ENCODE results near the gene C19orf67. TPM values are rescaled to one million over a fixed set of nuclear protein-coding genes. Genes with fewer than 3 reads are reported as not detected.

Gene C19orf67
- total and polyA plus RNA-seq, 2 of the 13 experiments (the other 11 are each of a cell fraction or from before 2014, with no cell fraction given) = 0.11 to 0.32 TPM

DNA sequence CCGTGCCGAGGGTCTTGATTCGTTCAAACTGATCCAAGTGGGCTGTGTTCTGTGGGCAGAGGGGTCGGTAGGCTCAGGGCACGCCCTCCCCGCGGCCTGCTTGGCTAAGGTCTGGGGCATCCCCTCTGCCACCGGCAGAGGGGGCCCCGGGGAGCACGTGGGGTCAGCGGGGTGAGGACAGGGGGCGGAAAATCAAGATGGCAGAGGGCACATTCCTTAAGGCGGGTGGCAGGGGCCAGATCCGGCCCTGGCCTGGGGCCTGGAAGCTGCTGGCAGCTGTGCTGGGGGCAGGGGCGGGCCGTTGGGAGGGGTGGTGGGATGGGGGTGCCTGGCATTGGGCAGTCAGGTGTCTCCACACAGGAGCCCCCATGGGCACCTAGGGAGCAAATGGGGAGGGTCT, 21.3 kb upstream of the C19orf67 start:
- in situ Hi-C loops (cut with HindIII; ENCODE audit: extremely low pct_ligation_motif_present, low pct_unique_long_range_greater_than_20kb) = no loop called here
- intact Hi-C loops (cut with micrococcal nuclease; ENCODE audit: unreplicated experiment) = no loop called here
- FAIRE-seq = no peak

DNA sequence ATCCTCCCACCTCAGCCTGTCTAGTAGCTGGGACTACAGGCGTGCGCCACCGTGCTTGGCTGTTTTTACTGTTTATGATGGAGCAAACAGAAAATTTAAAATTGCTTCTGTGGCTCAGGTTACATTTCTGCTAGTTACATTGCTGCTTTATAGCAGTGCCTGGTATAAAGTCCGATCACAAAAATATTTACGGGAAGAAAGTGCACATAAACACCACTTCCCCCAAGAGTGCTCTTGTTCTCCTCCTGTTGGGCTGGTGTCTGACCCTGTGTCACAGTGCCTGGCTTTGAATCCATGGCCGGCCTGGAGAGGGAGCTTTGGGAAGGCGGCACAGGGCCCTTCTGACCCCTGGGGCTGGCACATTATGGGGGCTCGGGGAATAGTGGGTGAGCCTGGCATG, 20.1 kb upstream of the C19orf67 start:
- ChIA-PET CTCF (ENCODE audit: low intra/inter-chr PET ratio, low total read pairs) (no interaction called here), POLR2A (no interaction called here)
- ATAC-seq (no peak), FAIRE-seq (no peak), DNase-seq (ENCODE audit: low spot score) (no peak)
- no peak overlapping the region for H3K4me3 ChIP-seq (replicated peaks in 1 of 3; ENCODE audit: insufficient read depth in 1 of 3, low read depth in 2 of 3, low read length in 3 of 3)
- BruUV-seq (replicated peaks) = no TSS peak
- no peaks in the 10 kb centered on the region for H3K79me2 ChIP-seq (ENCODE audit: insufficient read depth, low read length)
- no peak overlapping the region for H3K27ac ChIP-seq (ENCODE audit: extremely low read length, insufficient read depth, low read length)
- no peak overlapping the region for H2AFZ ChIP-seq (ENCODE audit: low read length)
- H3K4me2 ChIP-seq (ENCODE audit: low read depth, low read length) = no peak overlapping the region
- H3K27me3 ChIP-seq (ENCODE audit: control insufficient read depth in 1 of 2, insufficient read depth in 2 of 2, low read length in 2 of 2) = no peaks in the 10 kb centered on the region
- no peak overlapping the region for H3K9ac ChIP-seq (ENCODE audit: insufficient read depth, low read depth, low read length)
- in situ Hi-C loops (cut with HindIII; ENCODE audit: extremely low pct_ligation_motif_present, low pct_unique_long_range_greater_than_20kb) = no loop called here
- 96% methylated on average over 8 of the region's 8 CpGs for WGBS (ENCODE audit: low lambda C conversion rate)
- peaks cover 3% of the 10 kb centered on the region for H3K4me1 ChIP-seq (ENCODE audit: insufficient read depth, low read length)
- H3K9me3 ChIP-seq (ENCODE audit: low read length) = no peaks in the 10 kb centered on the region
- peaks cover 7 to 18% of the 10 kb centered on the region in 2 experiments for H3K36me3 ChIP-seq (replicated peaks in 1 of 2; ENCODE audit: control insufficient read depth in 1 of 2, insufficient read depth in 2 of 2, low read length in 2 of 2)
- no peaks in the 10 kb centered on the region for H4K20me1 ChIP-seq (ENCODE audit: insufficient read depth, low read length)
- intact Hi-C loops (cut with micrococcal nuclease; ENCODE audit: unreplicated experiment) = no loop called here
- TF ChIP-seq ZNF12 (CRISPR knock-in tag; IDR thresholded peaks at IDR 0.05) = no peak
- TF ChIP-seq MTA3 (CRISPR knock-in tag; IDR thresholded peaks at IDR 0.05) = no peak
- TF ChIP-seq ZNF557 (CRISPR knock-in tag; IDR thresholded peaks at IDR 0.05) = no peak
- no peak for TF ChIP-seq NBN (conservative IDR thresholded peaks at IDR 0.05)
- no peak for TF ChIP-seq PLRG1 (conservative IDR thresholded peaks at IDR 0.05)
- TF ChIP-seq, protein P1, sequence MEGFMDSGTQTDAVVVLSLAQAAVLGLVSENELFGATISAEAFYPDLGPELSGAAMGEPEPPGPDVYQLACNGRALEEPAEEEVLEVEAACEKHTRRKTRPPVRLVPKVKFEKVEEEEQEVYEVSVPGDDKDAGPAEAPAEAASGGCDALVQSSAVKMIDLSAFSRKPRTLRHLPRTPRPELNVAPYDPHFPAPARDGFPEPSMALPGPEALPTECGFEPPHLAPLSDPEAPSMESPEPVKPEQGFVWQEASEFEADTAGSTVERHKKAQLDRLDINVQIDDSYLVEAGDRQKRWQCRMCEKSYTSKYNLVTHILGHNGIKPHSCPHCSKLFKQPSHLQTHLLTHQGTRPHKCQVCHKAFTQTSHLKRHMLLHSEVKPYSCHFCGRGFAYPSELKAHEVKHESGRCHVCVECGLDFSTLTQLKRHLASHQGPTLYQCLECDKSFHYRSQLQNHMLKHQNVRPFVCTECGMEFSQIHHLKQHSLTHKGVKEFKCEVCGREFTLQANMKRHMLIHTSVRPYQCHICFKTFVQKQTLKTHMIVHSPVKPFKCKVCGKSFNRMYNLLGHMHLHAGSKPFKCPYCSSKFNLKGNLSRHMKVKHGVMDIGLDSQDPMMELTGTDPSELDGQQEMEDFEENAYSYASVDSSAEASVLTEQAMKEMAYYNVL (CRISPR knock-in tag; IDR thresholded peaks at IDR 0.05; ENCODE audit: borderline replicate concordance) = no peak
- TF ChIP-seq ATRX (CRISPR knock-in tag; IDR thresholded peaks at IDR 0.05; ENCODE audit: borderline replicate concordance) = no peak
- TF ChIP-seq, protein P2, sequence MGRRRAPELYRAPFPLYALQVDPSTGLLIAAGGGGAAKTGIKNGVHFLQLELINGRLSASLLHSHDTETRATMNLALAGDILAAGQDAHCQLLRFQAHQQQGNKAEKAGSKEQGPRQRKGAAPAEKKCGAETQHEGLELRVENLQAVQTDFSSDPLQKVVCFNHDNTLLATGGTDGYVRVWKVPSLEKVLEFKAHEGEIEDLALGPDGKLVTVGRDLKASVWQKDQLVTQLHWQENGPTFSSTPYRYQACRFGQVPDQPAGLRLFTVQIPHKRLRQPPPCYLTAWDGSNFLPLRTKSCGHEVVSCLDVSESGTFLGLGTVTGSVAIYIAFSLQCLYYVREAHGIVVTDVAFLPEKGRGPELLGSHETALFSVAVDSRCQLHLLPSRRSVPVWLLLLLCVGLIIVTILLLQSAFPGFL (CRISPR knock-in tag; IDR thresholded peaks at IDR 0.05) = no peak
- TF ChIP-seq ZNF281 (CRISPR knock-in tag; IDR thresholded peaks at IDR 0.05; ENCODE audit: borderline replicate concordance) = no peak
- no peak for TF ChIP-seq TBX3 (IDR thresholded peaks at IDR 0.05; ENCODE audit: borderline replicate concordance)
- TF ChIP-seq ZSCAN9 (CRISPR knock-in tag; IDR thresholded peaks at IDR 0.05; ENCODE audit: borderline replicate concordance) = no peak
- no peak for TF ChIP-seq ZNF101 (CRISPR knock-in tag; IDR thresholded peaks at IDR 0.05; ENCODE audit: borderline replicate concordance, low read depth)
- no peak for TF ChIP-seq ZNF567 (CRISPR knock-in tag; IDR thresholded peaks at IDR 0.05; ENCODE audit: borderline replicate concordance)

More for the DNA sequence above, 21.3 kb upstream of the C19orf67 start:
- Histone ChIP-seq H3K4me3 (replicated peaks in 1 of 3; ENCODE audit: insufficient read depth in 1 of 3, low read depth in 2 of 3, low read length in 3 of 3) (no peak overlapping the region), H3K27me3 (ENCODE audit: control insufficient read depth in 1 of 2, insufficient read depth in 2 of 2, low read length in 2 of 2) (no peaks in the 10 kb centered on the region), H3K79me2 (ENCODE audit: insufficient read depth, low read length) (no peaks in the 10 kb centered on the region), H3K4me2 (ENCODE audit: low read depth, low read length) (no peak overlapping the region), H3K27ac (ENCODE audit: extremely low read length, insufficient read depth, low read length) (no peak overlapping the region), H3K36me3 (replicated peaks in 1 of 2; ENCODE audit: control insufficient read depth in 1 of 2, insufficient read depth in 2 of 2, low read length in 2 of 2) (peaks cover 7 to 14% of the 10 kb centered on the region in 2 experiments; a peak in 4 of 5 replicates), H3K4me1 (ENCODE audit: insufficient read depth, low read length) (peaks cover 14% of the 10 kb centered on the region), H4K20me1 (ENCODE audit: insufficient read depth, low read length) (no peaks in the 10 kb centered on the region), H3K9me3 (ENCODE audit: low read length) (no peaks in the 10 kb centered on the region), H3K9ac (ENCODE audit: insufficient read depth, low read depth, low read length) (no peak overlapping the region), H2AFZ (ENCODE audit: low read length) (no peak overlapping the region)
- BruUV-seq (replicated peaks) = no TSS peak
- ChIA-PET CTCF (ENCODE audit: low intra/inter-chr PET ratio, low total read pairs) (no interaction called here), POLR2A (no interaction called here)
- ATAC-seq (no peak), DNase-seq (ENCODE audit: low spot score) (no peak)
- 95% methylated on average over 15 of the region's 16 CpGs for WGBS (ENCODE audit: low lambda C conversion rate)
- TF ChIP-seq, protein P3, sequence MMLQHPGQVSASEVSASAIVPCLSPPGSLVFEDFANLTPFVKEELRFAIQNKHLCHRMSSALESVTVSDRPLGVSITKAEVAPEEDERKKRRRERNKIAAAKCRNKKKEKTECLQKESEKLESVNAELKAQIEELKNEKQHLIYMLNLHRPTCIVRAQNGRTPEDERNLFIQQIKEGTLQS (CRISPR knock-in tag; IDR thresholded peaks at IDR 0.05) = no peak
